Activated naive CD4-positive, alpha-beta T cell treated with anti-CD3 and anti-CD28 coated beads, Interleukin-2, amount 10 ng/mL, durations not matched to agents 7 days and 5 days (primary cell): ENCODE results near the gene SAXO1.

Experiments used
- CTCF ChIA-PET: fragments of 350-600 bp; sonication (Branson Sonifier 250); formaldehyde crosslinking; loops from one replicate; lab custom pipeline; 2021; ENCODE audit warnings: antibody characterized with exemption; lab: Charles Lee
- DNase-seq: peaks from one replicate; pipeline ENCODE4 v3.0.0-alpha.2; 2020
- H3K27ac Mint-ChIP-seq: one replicate; pipeline ENCODE4 v1.8.0; 2021; ENCODE audit warnings: mild to moderate bottlenecking, moderate library complexity, mixed read lengths
- H3K27me3 Mint-ChIP-seq: one replicate; pipeline ENCODE4 v1.8.0; 2021; ENCODE audit warnings: mild to moderate bottlenecking, mixed read lengths
- H3K36me3 Mint-ChIP-seq: one replicate; pipeline ENCODE4 v1.8.0; 2021; ENCODE audit warnings: mixed read lengths
- H3K4me1 Mint-ChIP-seq: one replicate; pipeline ENCODE4 v1.8.0; 2021; ENCODE audit warnings: mixed read lengths
- H3K4me3 Mint-ChIP-seq: one replicate; pipeline ENCODE4 v1.8.0; 2021; ENCODE audit warnings: mild to moderate bottlenecking, moderate library complexity, mixed read lengths
- H3K9me3 Mint-ChIP-seq: one replicate; pipeline ENCODE4 v1.8.0; 2021; ENCODE audit warnings: mixed read lengths

SAXO1 gene

DNA sequence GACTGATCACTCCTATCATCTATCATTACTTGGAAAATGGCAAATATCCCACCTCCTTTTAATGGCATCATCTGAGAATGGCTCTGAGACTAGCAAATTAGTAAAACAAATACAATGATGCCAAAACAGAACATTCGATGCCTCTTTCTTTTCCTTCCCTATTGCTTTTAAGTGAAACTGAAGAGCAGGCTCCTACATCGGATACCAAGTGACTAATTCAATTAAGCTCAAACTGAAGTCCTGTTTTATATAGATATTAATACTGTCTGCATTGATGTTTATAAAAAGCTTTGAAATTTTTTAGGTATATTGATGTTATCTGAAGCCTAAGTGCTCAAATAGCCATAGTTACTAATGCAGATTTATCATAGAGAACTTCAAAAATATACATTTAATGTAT, 43.9 kb downstream of the SAXO1 start:
- H3K27me3 Mint-ChIP-seq = no peaks in the 10 kb centered on the region
- no peak overlapping the region for H3K27ac Mint-ChIP-seq
- CTCF ChIA-PET = interaction anchor here (0.5 kb wide), 1 partner anchor 358 kb away, joined by 4 read pairs; no protein-coding TSS in a partner anchor
- no peaks in the 10 kb centered on the region for H3K36me3 Mint-ChIP-seq
- no peak overlapping the region for H3K4me3 Mint-ChIP-seq
- no peaks in the 10 kb centered on the region for H3K4me1 Mint-ChIP-seq
- H3K9me3 Mint-ChIP-seq = no peaks in the 10 kb centered on the region
- DNase-seq = no peak

DNA sequence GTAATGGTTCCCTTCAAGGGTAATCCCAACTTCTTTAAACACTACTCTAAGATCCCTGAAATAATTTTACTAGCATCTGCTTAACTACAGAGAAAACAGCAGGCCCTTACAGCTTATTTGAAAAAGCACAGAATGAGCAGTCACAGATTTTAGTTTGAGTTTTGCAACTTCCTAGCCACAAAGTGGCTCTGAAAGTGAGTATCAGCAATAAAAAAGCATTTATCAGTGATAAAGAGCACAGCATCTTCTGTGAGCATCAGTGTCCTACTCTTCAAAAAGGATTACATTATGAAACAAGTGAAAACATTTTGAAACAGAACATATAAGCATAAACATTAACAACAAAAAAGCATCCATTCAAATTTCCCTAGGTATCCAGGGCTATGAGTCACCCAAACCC, 45.0 kb downstream of the SAXO1 start:
- no peak for DNase-seq
- Mint-ChIP-seq H3K36me3 (no peaks in the 10 kb centered on the region), H3K4me1 (no peaks in the 10 kb centered on the region), H3K27me3 (no peaks in the 10 kb centered on the region), H3K4me3 (no peak overlapping the region), H3K9me3 (no peaks in the 10 kb centered on the region), H3K27ac (no peak overlapping the region)
- CTCF ChIA-PET = no interaction called here

DNA sequence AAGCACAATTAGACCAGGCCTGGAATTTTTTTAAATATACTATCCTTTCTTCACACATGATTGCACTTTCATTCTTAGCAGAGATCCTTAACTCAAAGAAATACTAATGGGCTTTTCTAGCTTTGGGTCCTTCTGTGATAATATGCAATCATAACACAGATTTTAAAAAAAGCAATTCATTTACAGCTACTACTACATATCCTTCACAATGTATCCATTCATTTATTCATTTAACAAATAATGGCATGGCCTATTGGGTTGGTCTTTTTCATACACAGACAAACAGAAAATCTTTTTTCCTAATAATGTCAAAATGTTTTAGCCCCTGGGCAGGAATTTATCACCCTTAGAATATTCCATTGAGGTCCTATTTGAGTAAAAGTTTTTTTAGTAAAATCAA, 47.0 kb downstream of the SAXO1 start:
- Mint-ChIP-seq H3K4me1 (no peaks in the 10 kb centered on the region), H3K27ac (no peak overlapping the region), H3K4me3 (no peak overlapping the region), H3K27me3 (peaks cover 5% of the 10 kb centered on the region), H3K9me3 (no peaks in the 10 kb centered on the region), H3K36me3 (no peaks in the 10 kb centered on the region)
- DNase-seq = no peak
- CTCF ChIA-PET = no interaction called here

DNA sequence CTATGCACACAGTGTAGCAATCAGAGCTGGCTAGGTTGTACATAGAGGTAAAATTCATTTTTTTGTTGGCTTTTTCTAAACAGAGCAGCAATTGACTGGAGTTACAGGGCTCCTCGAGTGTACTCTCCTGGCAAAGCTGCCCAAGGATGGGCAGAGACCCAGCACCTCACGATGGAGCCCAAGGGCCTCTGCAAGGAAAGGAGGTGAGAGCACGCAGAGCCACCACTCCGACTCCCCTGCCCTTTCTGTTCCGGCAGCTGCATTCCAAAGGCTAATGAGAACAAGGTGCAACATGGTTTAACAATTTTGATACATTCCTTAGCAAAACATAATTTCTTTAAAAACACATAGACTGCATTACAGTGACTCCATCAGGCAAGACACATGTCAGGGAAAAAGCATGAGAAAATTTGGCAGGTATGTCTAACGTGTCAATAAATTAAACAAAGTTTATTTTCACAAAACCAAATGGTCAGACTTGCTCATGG, 47.5 kb downstream of the SAXO1 start:
- Mint-ChIP-seq H3K4me3 (no peak overlapping the region), H3K36me3 (no peaks in the 10 kb centered on the region), H3K9me3 (no peaks in the 10 kb centered on the region), H3K27ac (no peak overlapping the region), H3K4me1 (no peaks in the 10 kb centered on the region), H3K27me3 (peaks cover 5% of the 10 kb centered on the region)
- CTCF ChIA-PET = no interaction called here
- no peak for DNase-seq

DNA sequence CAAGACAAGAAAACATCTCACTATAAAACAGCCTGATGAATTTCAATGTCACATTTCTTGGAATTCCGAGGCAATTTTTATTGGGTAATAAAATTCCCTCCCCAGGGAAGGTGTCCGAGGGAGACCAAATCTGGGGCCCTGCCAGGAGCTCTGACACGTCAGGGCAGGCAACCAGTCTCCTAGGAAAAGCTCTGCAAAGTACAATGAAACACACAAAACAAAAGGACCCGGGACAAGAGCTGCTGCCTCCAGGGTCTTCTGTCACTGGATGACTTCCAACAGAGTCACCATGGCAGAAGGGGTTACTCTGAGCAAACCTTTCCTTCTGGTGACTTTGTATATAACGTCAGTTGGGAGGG, 50.8 kb downstream of the SAXO1 start:
- Mint-ChIP-seq H3K27ac (no peak overlapping the region), H3K4me1 (no peaks in the 10 kb centered on the region), H3K9me3 (no peaks in the 10 kb centered on the region), H3K4me3 (no peak overlapping the region), H3K36me3 (no peaks in the 10 kb centered on the region), H3K27me3 (peaks cover 5% of the 10 kb centered on the region)
- CTCF ChIA-PET = no interaction called here
- no peak for DNase-seq

DNA sequence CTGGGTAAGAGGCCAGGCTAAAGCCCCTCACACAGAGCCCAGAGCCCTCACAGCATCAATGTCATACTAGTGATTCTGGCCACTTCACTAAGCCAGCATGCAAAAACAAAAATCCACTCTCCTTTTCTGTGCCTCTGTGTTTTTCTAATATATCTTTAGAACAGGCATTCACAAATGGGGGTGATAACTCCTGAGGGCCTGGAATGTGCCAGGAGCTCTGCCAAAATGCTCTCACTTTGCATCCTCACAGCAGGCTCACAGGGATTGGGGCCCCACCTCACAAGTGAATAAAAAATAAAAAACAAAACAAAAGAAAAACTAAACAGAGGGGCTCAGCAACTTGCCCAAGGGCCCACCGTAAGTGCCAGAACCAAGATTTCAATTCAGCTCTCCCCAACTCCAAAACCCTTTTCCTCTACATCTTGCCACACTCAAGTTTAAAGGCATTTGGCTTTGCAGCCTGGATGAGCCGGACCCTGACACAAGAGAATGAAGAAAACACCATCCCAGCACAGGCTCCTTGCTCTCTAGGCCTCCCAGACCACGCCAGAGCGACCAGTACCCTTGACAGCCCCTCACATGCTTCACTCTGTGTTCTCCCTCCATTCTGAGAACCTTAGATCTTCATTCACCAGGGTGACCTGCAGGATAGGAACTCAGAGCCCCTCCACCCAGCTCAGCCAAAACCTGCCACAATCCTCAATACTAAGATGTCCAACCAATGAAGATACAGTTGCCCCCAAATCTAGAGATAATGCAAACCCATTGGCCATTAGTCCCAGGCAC, 51.3 kb downstream of the SAXO1 start:
- Mint-ChIP-seq H3K9me3 (no peaks in the 10 kb centered on the region), H3K4me1 (peaks cover 3% of the 10 kb centered on the region), H3K36me3 (no peaks in the 10 kb centered on the region), H3K27ac (no peak overlapping the region), H3K27me3 (peaks cover 5% of the 10 kb centered on the region), H3K4me3 (no peak overlapping the region)
- no peak for DNase-seq
- CTCF ChIA-PET = no interaction called here

DNA sequence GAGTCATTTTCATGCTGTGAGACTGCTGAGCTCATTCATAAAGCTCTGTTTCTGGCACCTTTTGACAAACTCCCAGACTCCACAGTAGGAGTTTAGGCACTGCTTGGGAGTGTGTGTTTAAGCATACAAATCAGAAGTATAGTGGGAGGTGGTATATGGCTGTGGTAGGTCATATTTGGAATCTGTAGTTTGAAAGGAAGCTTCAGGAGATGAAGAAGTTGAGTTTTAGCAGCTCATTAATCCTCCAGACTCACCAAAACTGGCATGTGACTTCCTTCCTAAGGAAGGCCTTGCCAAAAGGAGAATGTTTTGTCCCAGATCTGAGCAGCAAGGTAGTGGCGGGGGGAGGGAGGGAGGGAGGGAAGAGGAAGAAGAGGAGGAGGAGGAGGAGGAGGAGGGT, 52.8 kb downstream of the SAXO1 start:
- H3K4me1 Mint-ChIP-seq = peaks cover 6% of the 10 kb centered on the region
- no peak overlapping the region for H3K4me3 Mint-ChIP-seq
- H3K27me3 Mint-ChIP-seq = peaks cover 5% of the 10 kb centered on the region
- H3K27ac Mint-ChIP-seq = no peak overlapping the region
- no peaks in the 10 kb centered on the region for H3K9me3 Mint-ChIP-seq
- DNase-seq = no peak
- H3K36me3 Mint-ChIP-seq = no peaks in the 10 kb centered on the region
- CTCF ChIA-PET = no interaction called here

DNA sequence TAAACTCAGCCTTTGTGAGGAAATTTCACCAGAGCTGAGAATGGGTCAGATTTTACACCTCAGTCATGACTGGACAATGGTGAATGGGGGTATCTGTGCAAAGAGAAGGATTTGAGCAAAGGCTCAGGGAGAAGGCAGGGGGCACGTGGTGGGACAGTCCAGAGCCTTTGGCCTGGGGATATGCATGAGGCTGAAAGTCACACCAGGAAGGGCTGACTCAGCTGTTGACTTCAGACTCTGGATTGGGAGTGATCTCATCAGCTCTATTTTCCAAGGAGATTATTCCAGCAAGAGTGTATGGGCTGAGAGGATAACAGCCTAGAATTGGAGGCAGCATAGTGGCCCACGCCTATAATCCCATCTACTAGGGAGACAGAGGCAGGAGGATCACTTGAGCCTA, 53.6 kb downstream of the SAXO1 start:
- Mint-ChIP-seq H3K27me3 (peaks cover 5% of the 10 kb centered on the region), H3K9me3 (no peaks in the 10 kb centered on the region), H3K4me1 (peaks cover 6% of the 10 kb centered on the region), H3K27ac (no peak overlapping the region), H3K36me3 (no peaks in the 10 kb centered on the region), H3K4me3 (no peak overlapping the region)
- CTCF ChIA-PET = no interaction called here
- no peak for DNase-seq

DNA sequence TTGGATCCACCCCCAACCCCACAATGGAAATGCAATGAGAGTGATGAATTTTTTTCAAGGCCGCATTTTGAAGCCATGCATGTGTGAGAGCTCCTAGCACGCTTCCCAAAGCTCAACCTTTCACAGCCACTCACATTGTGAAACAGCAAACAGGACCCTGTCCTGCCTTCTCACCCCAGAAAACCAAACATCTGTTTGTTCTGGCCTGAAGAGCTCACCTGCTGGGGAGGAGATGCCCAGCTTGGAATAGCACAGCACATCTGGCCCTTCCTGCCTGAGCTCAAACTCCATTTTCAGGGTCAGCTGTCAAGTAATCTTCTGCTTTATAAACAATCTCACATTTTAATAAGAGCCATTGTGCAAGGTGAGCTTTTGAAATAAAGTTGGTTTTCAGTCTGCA, 54.8 kb downstream of the SAXO1 start:
- Mint-ChIP-seq H3K9me3 (no peaks in the 10 kb centered on the region), H3K27ac (no peak overlapping the region), H3K27me3 (peaks cover 5% of the 10 kb centered on the region), H3K36me3 (no peaks in the 10 kb centered on the region), H3K4me1 (peaks cover 6% of the 10 kb centered on the region), H3K4me3 (no peak overlapping the region)
- CTCF ChIA-PET = interaction anchor here (0.6 kb wide), 1 partner anchor 15 kb away, joined by 3 read pairs; no protein-coding TSS in a partner anchor
- DNase-seq = no peak

DNA sequence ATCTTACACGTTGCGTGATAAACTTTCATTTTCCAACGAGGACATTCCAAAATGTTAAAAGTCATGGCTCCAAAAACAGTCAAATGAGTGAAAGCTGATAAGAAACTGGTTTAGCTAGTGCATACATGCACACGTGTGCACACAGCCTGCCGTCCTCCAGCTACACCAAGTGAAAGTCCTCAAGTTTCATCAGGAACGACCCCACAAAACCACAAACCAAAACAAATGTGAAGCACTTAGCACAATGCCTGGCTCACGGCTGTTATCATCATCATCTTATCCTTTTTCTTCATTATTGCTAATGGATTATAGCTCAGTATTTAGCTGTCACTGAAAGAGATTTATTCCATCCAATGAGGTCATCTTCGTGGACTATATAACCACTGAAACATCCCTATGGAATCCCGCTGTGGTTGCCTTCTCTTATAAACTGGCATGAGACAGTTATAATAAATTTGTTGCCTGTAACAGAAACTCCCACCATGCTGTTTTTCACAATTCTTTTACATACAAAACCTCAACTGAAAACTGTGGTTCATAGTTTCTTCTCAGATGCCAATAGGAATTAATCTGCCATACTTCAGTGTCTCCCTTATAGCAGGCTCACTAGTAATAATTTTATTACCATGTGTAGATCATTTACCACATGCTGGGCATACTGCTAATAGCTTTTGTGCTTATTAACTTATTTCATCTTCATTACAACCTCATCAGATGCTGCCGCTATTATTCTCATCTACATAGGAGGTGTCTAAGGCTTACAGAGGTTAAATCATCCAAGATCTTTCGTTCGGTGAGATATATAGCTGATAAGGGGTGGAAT, 56.1 kb downstream of the SAXO1 start:
- H3K36me3 Mint-ChIP-seq = no peaks in the 10 kb centered on the region
- no peaks in the 10 kb centered on the region for H3K9me3 Mint-ChIP-seq
- no peak for DNase-seq
- peaks cover 6% of the 10 kb centered on the region for H3K4me1 Mint-ChIP-seq
- peaks cover 7% of the 10 kb centered on the region for H3K27me3 Mint-ChIP-seq
- H3K27ac Mint-ChIP-seq = no peak overlapping the region
- CTCF ChIA-PET = interaction anchor here (1.2 kb wide), 1 partner anchor 50 kb away, joined by 5 read pairs; no protein-coding TSS in a partner anchor
- no peak overlapping the region for H3K4me3 Mint-ChIP-seq

DNA sequence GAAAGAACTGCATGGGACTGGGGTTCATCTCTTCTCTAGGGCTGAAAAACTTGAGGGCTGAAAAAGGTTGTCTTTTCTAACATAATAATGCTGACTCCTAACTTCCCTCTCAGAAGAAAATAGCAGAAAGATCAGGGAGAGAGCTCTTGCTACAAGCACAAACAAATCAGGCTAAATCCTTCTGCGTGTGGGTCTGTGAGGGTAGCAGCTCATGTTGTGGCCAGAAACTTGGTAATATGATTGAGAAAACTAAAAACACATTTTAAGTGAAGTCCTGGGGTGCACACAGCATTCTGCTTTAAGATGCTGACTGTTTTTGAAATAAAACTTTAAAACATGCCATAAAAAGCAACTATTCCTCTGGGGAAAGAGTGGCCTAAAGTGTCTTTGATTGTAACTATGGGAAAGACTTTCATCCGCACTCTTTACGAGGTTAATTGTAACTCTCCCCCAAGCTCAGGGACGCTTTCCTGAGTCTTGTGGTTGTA, 56.7 kb downstream of the SAXO1 start:
- DNase-seq = no peak
- Mint-ChIP-seq H3K27me3 (peaks cover 4% of the 10 kb centered on the region), H3K4me1 (peaks cover 6% of the 10 kb centered on the region), H3K4me3 (no peak overlapping the region), H3K36me3 (no peaks in the 10 kb centered on the region), H3K27ac (no peak overlapping the region), H3K9me3 (no peaks in the 10 kb centered on the region)
- CTCF ChIA-PET = interaction anchor here (1.2 kb wide), 1 partner anchor 51 kb away, joined by 5 read pairs; no protein-coding TSS in a partner anchor

DNA sequence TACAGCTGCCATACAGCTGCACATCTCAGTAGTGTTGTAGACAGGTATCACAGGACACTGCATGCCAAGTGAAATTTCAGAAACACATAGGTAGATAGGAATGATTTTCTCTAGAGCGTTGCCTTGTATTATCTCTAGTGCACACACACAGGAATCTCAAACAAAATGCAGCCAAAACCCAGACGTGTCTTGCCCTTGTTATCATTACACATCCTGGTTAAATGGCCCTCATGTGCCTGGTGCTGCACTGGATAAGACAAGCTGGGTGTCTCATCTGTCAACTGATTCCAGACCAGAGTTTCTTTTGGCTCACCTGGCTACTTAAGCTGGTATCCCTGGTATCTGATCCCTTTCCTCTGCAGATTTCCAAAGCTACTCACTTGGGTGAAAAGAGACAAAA, 59.7 kb downstream of the SAXO1 start:
- no peaks in the 10 kb centered on the region for H3K36me3 Mint-ChIP-seq
- DNase-seq = no peak
- CTCF ChIA-PET = interaction anchor here (1.6 kb wide), 1 partner anchor 97 kb away, joined by 3 read pairs; no protein-coding TSS in a partner anchor
- no peak overlapping the region for H3K4me3 Mint-ChIP-seq
- no peak overlapping the region for H3K27ac Mint-ChIP-seq
- H3K27me3 Mint-ChIP-seq = peaks cover 8% of the 10 kb centered on the region
- H3K4me1 Mint-ChIP-seq = peaks cover 6% of the 10 kb centered on the region
- H3K9me3 Mint-ChIP-seq = no peaks in the 10 kb centered on the region

DNA sequence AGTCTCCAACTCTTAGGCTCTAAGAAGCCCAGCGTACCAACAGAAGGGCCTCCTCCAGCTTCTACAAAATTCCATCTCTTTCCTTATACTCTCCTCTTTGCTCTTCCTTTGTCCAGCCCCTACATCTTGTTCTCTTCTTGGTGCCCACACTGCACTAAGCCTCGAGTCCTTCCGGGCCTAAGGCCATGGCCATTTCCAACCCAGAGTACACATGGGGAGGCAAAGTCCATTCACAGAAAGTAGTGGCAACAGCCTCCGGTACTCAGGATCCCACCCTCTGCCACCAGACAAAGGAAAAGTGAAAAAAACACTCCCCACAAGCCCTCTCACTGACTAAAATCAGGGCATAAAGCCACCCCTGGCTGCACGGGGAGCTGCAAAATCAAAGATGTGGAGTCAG, 60.3 kb downstream of the SAXO1 start:
- H3K4me1 Mint-ChIP-seq = peaks cover 6% of the 10 kb centered on the region
- no peak overlapping the region for H3K4me3 Mint-ChIP-seq
- CTCF ChIA-PET = no interaction called here
- peaks cover 2% of the 10 kb centered on the region for H3K9me3 Mint-ChIP-seq
- H3K27me3 Mint-ChIP-seq = peaks cover 8% of the 10 kb centered on the region
- H3K27ac Mint-ChIP-seq = no peak overlapping the region
- H3K36me3 Mint-ChIP-seq = no peaks in the 10 kb centered on the region
- no peak for DNase-seq

DNA sequence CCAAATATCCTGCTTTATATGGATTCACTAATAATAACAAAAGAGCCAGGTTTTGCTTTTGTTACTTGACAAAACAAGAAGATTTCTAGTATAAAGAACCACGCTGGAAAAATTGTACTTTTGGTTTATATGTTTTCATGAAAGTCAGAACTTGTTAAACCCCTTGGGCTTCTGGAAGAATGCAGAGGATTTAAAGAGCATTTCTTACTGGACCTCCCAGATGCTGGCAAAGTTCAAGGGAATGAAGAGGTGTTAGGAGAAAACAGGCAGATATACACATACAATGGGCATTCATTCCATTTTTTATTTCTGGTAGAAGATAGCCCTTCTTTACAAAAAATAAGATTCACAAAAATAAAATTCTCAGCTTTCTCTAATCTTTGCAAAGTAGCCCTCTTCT, 61.1 kb downstream of the SAXO1 start:
- no peak for DNase-seq
- Mint-ChIP-seq H3K36me3 (no peaks in the 10 kb centered on the region), H3K27me3 (peaks cover 8% of the 10 kb centered on the region)

More for the DNA sequence above, 61.1 kb downstream of the SAXO1 start:
- CTCF ChIA-PET = no interaction called here
- H3K4me1 Mint-ChIP-seq = peaks cover 5% of the 10 kb centered on the region
- no peak overlapping the region for H3K27ac Mint-ChIP-seq
- peaks cover 2% of the 10 kb centered on the region for H3K9me3 Mint-ChIP-seq
- H3K4me3 Mint-ChIP-seq = no peak overlapping the region
